ENCODE data around the gene MICU2. TPM values are rescaled to one million over a fixed set of nuclear protein-coding genes. Genes with fewer than 3 reads are reported as not detected.
A peak's percentile ranks its signal among the peaks of the same experiment; 100 is the strongest.
"Not testable (repeated sequence)": the region's sequence is repeated elsewhere in the genome, so short reads cannot be mapped to it uniquely, and the experiment has no call there.

The MICU2 gene
- total and polyA plus RNA-seq, 8 donors = 20.9 to 110 (median 45.5) TPM

DNA sequence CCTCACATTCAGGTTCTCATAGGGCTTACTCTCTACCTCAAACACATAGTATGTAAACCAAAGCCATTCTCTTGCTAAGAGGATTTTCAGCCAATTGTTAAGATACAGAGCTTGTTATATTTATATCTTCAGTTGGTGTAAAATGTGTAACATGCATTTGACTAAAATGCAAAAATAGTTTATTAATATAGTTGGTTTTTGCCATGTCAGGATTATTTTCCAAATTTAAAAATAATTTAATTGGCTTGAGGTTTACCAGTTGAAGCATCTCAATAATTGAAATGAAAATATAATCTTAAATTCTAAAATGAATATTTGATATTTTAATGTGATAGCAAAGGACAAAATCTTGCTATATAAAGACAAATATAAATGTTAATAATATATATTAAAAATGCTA, 7.2 kb downstream of the MICU2 start:
- Histone ChIP-seq H3K4me1 (peaks cover 0 to 28% (median 16%) of the 10 kb centered on the region in 4 donors), H3K27ac (no peak overlapping the region), H3K27me3 (no peaks in the 10 kb centered on the region), H3K36me3 (peaks cover 0 to 8% (median 5%) of the 10 kb centered on the region in 4 donors), H3K9me3 (no peaks in the 10 kb centered on the region), H3K4me3 (no peak overlapping the region)
- no peak for DNase-seq
- TF ChIP-seq POLR2A (IDR thresholded peaks at IDR 0.05) (no peak), EP300 (IDR thresholded peaks at IDR 0.05) (no peak), POLR2AphosphoS5 (IDR thresholded peaks at IDR 0.05) (no peak)
- TF ChIP-seq, protein P1, sequence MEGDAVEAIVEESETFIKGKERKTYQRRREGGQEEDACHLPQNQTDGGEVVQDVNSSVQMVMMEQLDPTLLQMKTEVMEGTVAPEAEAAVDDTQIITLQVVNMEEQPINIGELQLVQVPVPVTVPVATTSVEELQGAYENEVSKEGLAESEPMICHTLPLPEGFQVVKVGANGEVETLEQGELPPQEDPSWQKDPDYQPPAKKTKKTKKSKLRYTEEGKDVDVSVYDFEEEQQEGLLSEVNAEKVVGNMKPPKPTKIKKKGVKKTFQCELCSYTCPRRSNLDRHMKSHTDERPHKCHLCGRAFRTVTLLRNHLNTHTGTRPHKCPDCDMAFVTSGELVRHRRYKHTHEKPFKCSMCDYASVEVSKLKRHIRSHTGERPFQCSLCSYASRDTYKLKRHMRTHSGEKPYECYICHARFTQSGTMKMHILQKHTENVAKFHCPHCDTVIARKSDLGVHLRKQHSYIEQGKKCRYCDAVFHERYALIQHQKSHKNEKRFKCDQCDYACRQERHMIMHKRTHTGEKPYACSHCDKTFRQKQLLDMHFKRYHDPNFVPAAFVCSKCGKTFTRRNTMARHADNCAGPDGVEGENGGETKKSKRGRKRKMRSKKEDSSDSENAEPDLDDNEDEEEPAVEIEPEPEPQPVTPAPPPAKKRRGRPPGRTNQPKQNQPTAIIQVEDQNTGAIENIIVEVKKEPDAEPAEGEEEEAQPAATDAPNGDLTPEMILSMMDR (IDR thresholded peaks at IDR 0.05) = no peak
- intact Hi-C loops (cut with DNase I; ENCODE audit: low total_unique reads) = no loop called here

DNA sequence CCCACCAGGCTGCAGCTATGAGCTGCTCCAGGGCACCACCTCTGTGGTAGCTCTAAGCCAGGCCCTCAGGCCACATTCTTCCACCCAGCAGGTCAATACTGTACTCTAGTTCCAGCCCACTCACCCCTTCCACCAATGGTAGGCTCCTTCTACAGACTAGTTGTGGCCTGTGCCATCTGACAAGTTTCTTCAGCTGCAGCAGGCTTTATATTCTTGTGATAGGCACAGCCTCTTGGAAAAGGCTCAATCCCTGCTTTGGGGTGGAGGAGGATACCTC, 8.5 kb downstream of the MICU2 start:
- Histone ChIP-seq H3K4me1 (peaks cover 0 to 21% (median 12%) of the 10 kb centered on the region in 4 donors), H3K27me3 (no peaks in the 10 kb centered on the region), H3K27ac (no peak overlapping the region), H3K9me3 (no peaks in the 10 kb centered on the region), H3K4me3 (no peak overlapping the region), H3K36me3 (peaks cover 0 to 7% (median 0%) of the 10 kb centered on the region in 4 donors)
- no peak for DNase-seq
- TF ChIP-seq EP300 (IDR thresholded peaks at IDR 0.05) (no peak), POLR2A (IDR thresholded peaks at IDR 0.05) (no peak), POLR2AphosphoS5 (IDR thresholded peaks at IDR 0.05) (no peak)
- TF ChIP-seq, protein P1 (IDR thresholded peaks at IDR 0.05) = no peak
- intact Hi-C loops (cut with DNase I; ENCODE audit: low total_unique reads) = no loop called here

DNA sequence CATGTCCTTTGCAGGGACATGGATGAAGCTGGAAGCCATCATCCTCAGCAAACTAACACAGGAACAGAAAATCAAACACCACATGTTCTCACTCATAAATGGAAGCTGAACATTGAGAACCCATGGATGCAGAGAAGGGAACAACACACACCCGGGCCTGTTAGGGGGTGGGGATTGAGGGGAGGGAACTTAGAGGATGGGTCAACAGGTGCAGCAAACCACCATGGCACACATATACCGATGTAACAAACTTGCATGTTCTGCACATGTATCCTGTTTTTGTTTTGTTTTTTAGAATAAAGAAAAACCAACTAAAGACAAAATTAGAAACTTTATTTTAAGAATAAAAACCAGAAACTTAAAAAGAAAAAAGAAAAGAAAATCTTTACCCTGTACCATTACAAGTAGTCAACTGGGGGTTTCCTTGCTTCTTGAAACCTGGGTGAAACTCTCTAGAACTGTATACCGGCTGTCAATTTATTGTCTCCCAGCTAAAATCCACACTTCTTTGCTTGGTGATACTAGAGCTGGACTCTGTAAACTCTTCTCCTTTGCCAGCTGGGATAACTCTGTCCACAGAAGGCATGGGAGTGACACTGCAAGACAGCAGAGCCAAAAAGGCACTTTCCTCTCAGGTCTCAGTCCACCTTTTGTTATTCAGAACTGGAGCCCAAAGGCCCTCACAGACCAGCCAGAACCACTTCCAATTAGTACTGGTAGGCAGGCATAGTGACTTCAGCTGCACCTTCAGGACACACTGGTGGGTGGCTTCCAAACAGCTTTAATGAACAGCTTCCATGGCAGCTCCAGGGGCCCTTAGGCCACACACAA, 9.0 kb downstream of the MICU2 start:
- no peaks in the 10 kb centered on the region for H3K9me3 ChIP-seq
- intact Hi-C loops (cut with DNase I; ENCODE audit: low total_unique reads) = no loop called here
- TF ChIP-seq EP300 (IDR thresholded peaks at IDR 0.05) = no peak
- TF ChIP-seq, protein P1 (IDR thresholded peaks at IDR 0.05) = no peak
- TF ChIP-seq POLR2A (IDR thresholded peaks at IDR 0.05) = no peak
- no peak for TF ChIP-seq POLR2AphosphoS5 (IDR thresholded peaks at IDR 0.05)
- H3K4me3 ChIP-seq = no peak overlapping the region
- no peak for DNase-seq
- H3K27ac ChIP-seq = peak overlapping the region in 1 of 5 donors; percentile 9
- peaks cover 0 to 7% (median 0%) of the 10 kb centered on the region in 4 donors for H3K36me3 ChIP-seq
- H3K27me3 ChIP-seq = no peaks in the 10 kb centered on the region
- 63 to 93% (median 75%) methylated on average over 3 of the region's 3 CpGs for WGBS, 5 donors
- H3K4me1 ChIP-seq = peaks cover 0 to 18% (median 10%) of the 10 kb centered on the region in 4 donors

DNA sequence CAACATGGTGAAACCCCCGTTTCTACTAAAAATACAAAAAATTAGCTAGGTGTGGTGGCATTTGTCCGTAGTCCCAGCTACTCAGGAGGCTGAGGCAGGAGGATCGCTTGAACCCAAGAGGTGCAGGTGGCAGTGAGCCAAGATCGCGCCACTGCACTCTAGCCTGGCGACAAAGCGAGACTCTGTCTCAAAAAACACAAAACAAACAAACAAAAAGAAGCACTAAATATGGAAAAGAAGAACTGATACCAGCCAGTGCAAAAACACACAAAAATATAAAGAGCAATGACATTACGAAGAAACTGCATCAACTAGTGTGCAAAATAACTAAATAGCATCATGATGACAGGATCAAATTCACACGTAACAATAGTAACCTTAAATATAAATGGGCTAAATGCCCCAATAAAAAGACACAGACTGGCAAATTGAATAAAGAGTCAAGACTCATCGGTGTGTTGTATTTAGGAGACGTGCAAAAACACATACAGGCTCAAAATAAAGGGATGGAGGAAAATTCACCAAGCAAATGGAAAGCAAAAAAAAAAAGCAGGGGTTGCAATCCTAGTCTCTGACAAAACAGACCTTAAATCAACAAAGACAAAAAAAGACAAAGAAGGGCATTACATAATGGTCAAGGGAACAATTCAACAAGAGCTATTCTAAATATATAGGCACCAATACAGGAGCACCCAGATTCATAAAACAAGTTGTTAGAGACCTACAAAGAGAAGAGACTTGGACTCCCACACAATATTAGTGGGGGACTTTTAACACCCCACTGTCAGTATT, 13.1 kb downstream of the MICU2 start:
- H3K36me3 ChIP-seq; H3K4me3 ChIP-seq; H3K27ac ChIP-seq; intact Hi-C loops (cut with DNase I; ENCODE audit: low total_unique reads); DNase-seq; H3K27me3 ChIP-seq; H3K9me3 ChIP-seq: not testable (repeated sequence)
- WGBS, 5 donors = 92 to 97% (median 95%) methylated on average over 11 of the region's 11 CpGs
- H3K4me1 ChIP-seq = peaks cover 0 to 25% (median 16%) of the 10 kb centered on the region in 4 donors
